Transverse colon (tissue), 4 donors: Measurements from ENCODE around the gene AGMAT. TPM values are rescaled to one million over a fixed set of nuclear protein-coding genes. Genes with fewer than 3 reads are reported as not detected.

Source experiments
- DNase-seq: peaks from one replicate; pipeline ENCODE4 v3.0.0-alpha.2; 2019
- H3K27ac ChIP-seq, 4 donors: fragments of 200-600 bp; sonication (generic); 2 replicates each; pipeline ENCODE4 v1.5.1; 2016 to 2018; ENCODE audit warnings: inconsistent platforms in 4 of 4
- H3K27me3 ChIP-seq: fragments of 200-600 bp; sonication (generic); 2 replicates; pipeline ENCODE4 v1.5.1; 2017; ENCODE audit warnings: inconsistent platforms
- H3K36me3 ChIP-seq, 4 donors: fragments of 200-600 bp; sonication (generic); 2 replicates each; pipeline ENCODE4 v1.5.1; 2017 to 2019; ENCODE audit warnings: inconsistent platforms in 4 of 4
- H3K4me1 ChIP-seq, 4 donors: fragments of 200-600 bp; sonication (generic); 2 replicates each; pipeline ENCODE4 v1.5.1; 2017 to 2020; ENCODE audit warnings: inconsistent platforms in 4 of 4
- H3K4me3 ChIP-seq, 4 donors: fragments of 200-600 bp; sonication (generic); 1 replicate in 1 of 4; 2 replicates in 3 of 4; pipeline versions ENCODE4 v1.5.1 to v1.6.1; 2017 to 2019; ENCODE audit warnings: inconsistent platforms in 4 of 4
- H3K9me3 ChIP-seq, 2 donors: fragments of 200-600 bp; sonication (generic); 2 replicates each; pipeline ENCODE4 v1.5.1; 2017 to 2019; ENCODE audit warnings: inconsistent platforms in 2 of 2
- CTCF ChIP-seq, 5 experiments: fragments of 200-600 bp in 3 of 5; fragments of 450-650 bp in 2 of 5; sonication (generic) in 3 of 5; IDR thresholded peaks; 1 replicate in 2 of 5; 2 replicates in 3 of 5; pipeline ENCODE4 v1.5.1; 2016 to 2017; ENCODE audit warnings: antibody characterized with exemption in 5 of 5, inconsistent platforms in 3 of 5, mild to moderate bottlenecking in 2 of 5, moderate library complexity in 1 of 5
- EP300 ChIP-seq: sonication (generic); formaldehyde crosslinking; IDR thresholded peaks from one replicate; pipeline ENCODE4 v1.6.1; 2017; ENCODE audit warnings: antibody characterized with exemption, low read depth
- POLR2A ChIP-seq: fragments of 450-650 bp; IDR thresholded peaks from one replicate; pipeline ENCODE4 v1.6.1; 2016; ENCODE audit warnings: antibody characterized with exemption, mild to moderate bottlenecking, moderate library complexity
- POLR2AphosphoS5 ChIP-seq, 3 donors: sonication (generic); formaldehyde crosslinking; IDR thresholded peaks; one replicate each; pipeline ENCODE4 v1.6.1; 2016; ENCODE audit warnings: antibody characterized with exemption in 3 of 3
- WGBS, 2 donors: methylation state at CpG; one replicate each; pipeline ENCODE4 v1.1.5; 2018; ENCODE audit warnings: low coverage in 1 of 2; 5-methylcytosine and 5-hydroxymethylcytosine counted together
- in situ Hi-C, 4 donors: fragments of 200-750 bp; cut with MboI; loops; one replicate each; pipeline versions ENCODE4 v1.15.0 to v1.15.1; 2017; ENCODE audit warnings: low sequenced_read_pairs in 3 of 4, low pct_ligation_motif_present in 1 of 4, low pct_unique_long_range_greater_than_20kb in 1 of 4
- intact Hi-C: fragments of 100-400 bp; cut with DNase I; formaldehyde crosslinking; loops from one replicate; pipeline ENCODE4 v1.15.1; 2023; ENCODE audit warnings: low total_unique reads
- total RNA-seq, 4 donors: library from RNA; depleted of rRNA; stranded (reverse); fragments of >200 nt; gene quantifications; one replicate each; pipeline ENCODE4 v1.1.0, GENCODE V29; 2016

AGMAT gene
- 10 to 100 TPM in 2 of 4 donors, 1 to 10 TPM in 2; 6.7 to 24.1 (median 13.7) TPM for total RNA-seq

DNA sequence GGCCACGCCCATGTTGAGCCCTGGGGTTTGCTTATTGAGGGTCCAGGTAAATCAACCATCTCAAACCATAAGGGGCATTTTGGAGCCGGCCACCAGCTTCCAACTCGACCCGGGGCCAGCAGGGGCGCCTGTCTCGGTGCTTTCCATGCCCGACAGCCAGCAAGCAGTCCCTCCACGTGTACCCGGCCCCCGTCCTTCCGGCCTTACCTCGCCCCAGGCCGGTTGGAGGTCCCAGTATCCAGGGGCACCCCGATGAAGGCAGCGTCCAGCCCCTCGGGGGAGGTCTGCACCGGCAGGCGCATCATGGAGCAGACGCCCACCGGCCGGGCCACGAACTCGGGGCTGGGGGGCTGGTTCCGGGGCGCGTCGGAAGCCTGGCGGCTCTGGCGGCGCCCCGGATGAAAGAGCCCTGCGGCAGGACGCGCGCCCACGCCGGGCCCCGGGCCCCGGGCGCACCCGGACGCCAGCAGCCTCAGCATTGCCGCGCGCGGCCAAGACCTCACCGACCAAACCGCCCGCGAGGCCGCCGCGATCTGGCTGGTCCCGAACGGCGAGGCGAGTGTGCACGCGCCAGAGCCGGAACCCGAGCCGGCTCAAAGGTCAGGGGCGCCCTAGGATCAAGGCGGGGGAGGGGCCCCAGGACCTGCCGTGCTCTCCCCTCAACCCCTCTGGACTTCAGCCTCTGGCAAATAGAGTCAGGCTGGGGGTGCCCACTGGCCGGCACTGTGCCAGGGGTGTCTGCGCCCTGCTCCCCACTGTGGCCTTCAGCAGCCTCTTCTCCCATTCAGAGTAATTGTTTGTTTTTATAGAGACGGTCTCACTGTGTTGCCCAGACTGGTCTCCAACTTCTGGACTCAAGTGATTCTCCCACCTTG, at the start of gene AGMAT:
Gene AGMAT, minus strand, starts transcription at position 563 of the 875 bp plus-strand sequence. Its CDS starts 84 bp downstream, at position 479.
- in situ Hi-C loops (no loop called here), intact Hi-C loops (no loop called here)
- Histone ChIP-seq H3K4me3 (peak within 1 kb of the TSS; percentile 38 to 73 (median 50)), H3K4me1 (peaks cover 6 to 14% (median 10%) of the 10 kb centered on the region in 4 donors), H3K27me3 (no peaks in the 10 kb centered on the region), H3K27ac (peak within 1 kb of the TSS; percentile 11 to 74 (median 64)), H3K36me3 (no peaks in the 10 kb centered on the region), H3K9me3 (no peaks in the 10 kb centered on the region)
- WGBS, 2 donors: 0% methylated on average over 1 to 39 of the region's 68 CpGs
- TF ChIP-seq CTCF (IDR thresholded peaks at IDR 0.05) (peak; percentile 14 to 45 (median 27)), POLR2A (peak; percentile 33), POLR2AphosphoS5 (IDR thresholded peaks at IDR 0.05) (peak in 2 of 3 donors; percentile 26 to 37), EP300 (no peak)
- DNase-seq: peak; percentile 65

- no peaks in the 10 kb centered on the region for H3K4me1 ChIP-seq
- TF ChIP-seq POLR2A: no peak
- TF ChIP-seq EP300: no peak
- no peak for TF ChIP-seq CTCF (IDR thresholded peaks at IDR 0.05)
- TF ChIP-seq POLR2AphosphoS5 (IDR thresholded peaks at IDR 0.05): no peak
- intact Hi-C loops (no loop called here), in situ Hi-C loops (no loop called here)
- H3K27me3 ChIP-seq: no peaks in the 10 kb centered on the region
- peaks cover under 1 to 74% (median 31%) of the 10 kb centered on the region in 4 donors for H3K36me3 ChIP-seq
- H3K4me3 ChIP-seq: no peak overlapping the region
- 94 to 96% methylated on average over 2 to 9 of the region's 9 CpGs for WGBS, 2 donors
- H3K9me3 ChIP-seq: no peaks in the 10 kb centered on the region
- no peak for DNase-seq
- H3K27ac ChIP-seq: no peak overlapping the region
Observed at GRCh38 chr1:15633756-15634420, 49.0 kb upstream of the AGMAT start.

DNA sequence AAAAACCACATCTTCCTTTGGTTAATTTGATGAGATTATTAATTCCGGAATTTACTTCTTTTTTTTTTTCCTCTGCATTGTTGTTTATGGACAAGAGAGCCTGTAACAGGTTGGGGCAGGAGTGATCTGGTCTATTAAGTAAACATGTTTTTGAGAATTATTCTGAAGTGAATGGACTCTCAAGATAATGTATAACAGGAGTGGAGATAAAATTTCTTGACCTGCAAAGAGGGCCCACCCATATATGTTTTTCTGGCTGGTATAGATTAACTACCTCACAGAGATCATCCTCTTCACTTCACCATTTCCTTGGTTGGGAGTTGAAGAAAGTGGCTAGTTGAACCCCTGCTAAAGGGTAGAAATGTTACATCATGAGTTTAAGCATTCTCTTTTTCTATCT, 43.2 kb upstream of the AGMAT start:
- no peak for DNase-seq
- Histone ChIP-seq H3K9me3 (no peaks in the 10 kb centered on the region), H3K27me3 (no peaks in the 10 kb centered on the region), H3K27ac (no peak overlapping the region), H3K36me3 (peaks cover 0 to 35% (median 17%) of the 10 kb centered on the region in 4 donors), H3K4me3 (no peak overlapping the region), H3K4me1 (peaks cover 6 to 27% (median 14%) of the 10 kb centered on the region in 4 donors)
- 40 to 66% methylated on average over 1 of the region's 1 CpG for whole genome bisulfite sequencing, 2 donors
- in situ Hi-C loops (no loop called here), intact Hi-C loops (no loop called here)
- TF ChIP-seq CTCF (IDR thresholded peaks at IDR 0.05) (no peak), POLR2AphosphoS5 (IDR thresholded peaks at IDR 0.05) (no peak), EP300 (no peak), POLR2A (no peak)

GRCh38 chr1:15627343-15627988, 42.6 kb upstream of the AGMAT start:
- 36 to 47% methylated on average over 3 to 4 of the region's 4 CpGs for WGBS, 2 donors
- Histone ChIP-seq H3K4me1 (peaks cover 6 to 32% (median 14%) of the 10 kb centered on the region in 4 donors), H3K36me3 (peaks cover 0 to 32% (median 14%) of the 10 kb centered on the region in 4 donors), H3K27me3 (no peaks in the 10 kb centered on the region), H3K9me3 (no peaks in the 10 kb centered on the region), H3K4me3 (no peak overlapping the region), H3K27ac (no peak overlapping the region)
- DNase-seq: no peak
- in situ Hi-C loops (no loop called here), intact Hi-C loops (no loop called here)
- no peak for TF ChIP-seq CTCF (IDR thresholded peaks at IDR 0.05)
- TF ChIP-seq EP300: no peak
- no peak for TF ChIP-seq POLR2AphosphoS5 (IDR thresholded peaks at IDR 0.05)
- TF ChIP-seq POLR2A: no peak
